Stimulated activated CD8-positive, alpha-beta memory T cell treated with anti-CD3 and anti-CD28 coated beads, Interleukin-7, amount 100 ng/mL, for 4 hours (primary cell): Measurements from ENCODE around the gene HOXD8.
A peak's percentile ranks its signal among the peaks of the same experiment; 100 is the strongest.

ENCODE experiments used
- DNase-seq, 2 donors: peaks; one replicate each; pipeline ENCODE4 v3.0.0-alpha.2; 2020; ENCODE audit warnings: low read depth in 2 of 2

The HOXD8 gene

DNA sequence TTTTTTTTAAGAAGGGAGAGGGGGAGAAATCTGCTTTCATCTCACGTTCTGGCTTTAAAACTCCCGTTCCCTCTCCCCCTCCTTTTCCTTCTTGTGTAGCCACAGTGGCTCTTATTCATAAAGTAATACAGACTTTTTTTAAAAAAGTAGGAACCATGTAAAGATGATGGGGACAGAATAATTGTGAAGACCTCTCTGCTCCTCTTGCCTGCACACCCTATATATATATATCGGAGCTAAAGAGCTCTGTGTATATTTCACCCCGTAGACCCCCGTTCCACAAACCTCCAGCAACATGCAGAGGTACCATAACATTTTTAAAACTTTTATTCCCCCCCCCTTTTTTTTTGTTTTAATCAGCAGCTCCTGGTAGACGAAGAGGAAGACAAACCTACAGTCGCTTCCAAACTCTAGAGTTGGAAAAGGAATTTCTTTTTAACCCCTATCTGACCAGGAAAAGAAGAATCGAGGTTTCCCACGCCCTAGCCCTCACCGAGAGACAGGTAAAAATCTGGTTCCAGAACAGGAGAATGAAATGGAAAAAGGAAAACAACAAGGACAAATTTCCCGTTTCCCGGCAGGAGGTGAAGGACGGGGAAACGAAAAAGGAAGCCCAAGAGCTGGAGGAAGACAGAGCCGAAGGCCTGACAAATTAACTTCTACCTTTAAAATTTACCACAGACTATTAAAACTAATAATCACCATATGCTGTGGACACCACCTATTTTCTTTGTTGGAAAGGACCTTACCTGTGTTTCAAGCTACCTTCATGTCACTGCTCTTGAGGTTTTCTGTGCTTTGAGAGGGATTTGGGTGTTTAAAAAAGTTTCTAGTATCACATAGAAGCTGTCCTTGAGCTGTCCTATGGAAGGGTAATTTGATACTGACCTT lies 1.7 kb downstream of the HOXD8 start:
- no peak for DNase-seq

DNA sequence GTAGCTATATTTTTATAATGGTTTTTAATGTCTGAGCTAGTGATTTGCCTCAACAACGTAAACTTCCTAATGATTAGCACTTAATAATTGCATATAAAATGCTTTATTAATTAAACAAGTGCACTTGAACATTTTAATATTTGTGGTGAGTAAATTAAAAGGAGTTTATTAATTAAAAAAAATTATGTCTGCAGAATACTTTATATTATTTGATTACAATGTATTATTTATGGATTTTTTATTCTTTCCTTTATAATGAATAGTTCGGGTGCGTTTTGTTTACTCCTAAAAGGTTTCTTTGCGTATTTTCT lies 2.3 kb downstream of the HOXD8 start:
- DNase-seq: no peak

DNA sequence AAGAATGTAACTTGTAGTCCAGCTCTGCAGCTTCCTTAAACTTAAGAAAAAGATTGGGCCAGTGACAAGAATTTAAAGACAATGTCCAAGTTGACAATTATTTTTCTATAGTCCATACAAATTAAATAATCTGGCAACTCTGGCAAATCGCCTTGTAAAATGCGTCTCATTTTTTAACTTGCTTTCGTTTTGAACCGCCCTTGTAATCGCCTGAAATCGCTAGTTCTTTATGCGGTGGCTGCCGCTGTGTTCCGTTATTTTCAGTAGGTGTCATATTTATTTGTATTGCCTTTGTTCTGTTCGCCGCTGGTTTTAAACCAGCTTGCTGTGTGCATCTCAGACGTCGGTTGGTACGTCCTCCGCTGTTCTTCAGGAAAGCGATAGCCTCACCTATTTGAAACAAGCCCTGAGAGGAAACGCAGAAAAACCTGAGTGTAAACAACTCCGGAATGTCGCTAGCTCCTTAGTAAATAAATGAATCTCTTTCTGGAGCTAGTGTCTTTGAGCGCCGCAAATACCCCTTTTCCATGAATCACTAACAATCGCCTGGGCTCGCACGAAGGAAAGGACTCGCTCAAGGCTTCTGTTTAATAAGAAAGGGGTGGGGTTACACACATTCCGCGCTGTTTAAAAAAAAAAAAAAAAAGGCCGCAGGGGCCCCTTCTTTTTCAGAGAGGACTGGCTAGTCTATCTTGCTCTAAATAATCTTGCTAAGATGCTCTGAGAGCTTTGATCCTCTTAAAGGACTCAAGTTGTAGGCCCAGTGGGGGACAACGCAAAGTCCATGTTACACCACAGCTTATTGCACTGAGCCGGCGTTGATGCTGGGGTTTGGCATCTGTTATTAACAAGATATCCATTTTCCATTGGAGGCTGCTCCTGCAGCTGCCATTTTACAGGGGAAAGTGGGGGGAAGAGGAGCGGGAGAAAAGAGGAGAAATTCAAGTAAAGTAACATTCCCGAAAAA lies 3.0 kb downstream of the HOXD8 start:
- no peak for DNase-seq

DNA sequence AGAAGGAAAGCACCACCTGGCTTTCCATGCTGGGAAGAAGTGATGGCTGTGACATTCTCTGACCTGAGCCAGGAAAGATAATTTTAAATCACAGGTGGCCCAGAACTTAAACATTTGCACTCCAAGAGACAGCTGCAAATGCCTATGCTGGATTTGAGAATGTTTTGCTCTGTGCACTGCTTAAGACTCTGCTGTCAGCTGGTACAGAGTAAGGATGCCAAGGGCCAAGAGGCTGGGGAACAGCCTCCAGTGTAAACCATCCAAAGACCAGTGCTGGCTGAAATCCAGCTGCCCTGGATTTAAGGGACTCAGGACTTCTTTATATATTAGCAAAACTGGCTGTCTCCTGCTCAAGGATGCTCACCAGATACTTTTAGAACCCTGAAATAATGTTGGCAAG lies 3.9 kb downstream of the HOXD8 start:
- no peak for DNase-seq

- no peak for DNase-seq
These were observed 4.5 kb downstream of the HOXD8 start for GRCh38 chr2:176134035-176134434.

GRCh38 chr2:176135035-176135440 lies 5.5 kb downstream of the HOXD8 start:
- DNase-seq: no peak

GRCh38 chr2:176136374-176137251 lies 7.1 kb downstream of the HOXD8 start:
- no peak for DNase-seq

GRCh38 chr2:176137252-176137580 lies 7.7 kb downstream of the HOXD8 start:
- no peak for DNase-seq

DNA sequence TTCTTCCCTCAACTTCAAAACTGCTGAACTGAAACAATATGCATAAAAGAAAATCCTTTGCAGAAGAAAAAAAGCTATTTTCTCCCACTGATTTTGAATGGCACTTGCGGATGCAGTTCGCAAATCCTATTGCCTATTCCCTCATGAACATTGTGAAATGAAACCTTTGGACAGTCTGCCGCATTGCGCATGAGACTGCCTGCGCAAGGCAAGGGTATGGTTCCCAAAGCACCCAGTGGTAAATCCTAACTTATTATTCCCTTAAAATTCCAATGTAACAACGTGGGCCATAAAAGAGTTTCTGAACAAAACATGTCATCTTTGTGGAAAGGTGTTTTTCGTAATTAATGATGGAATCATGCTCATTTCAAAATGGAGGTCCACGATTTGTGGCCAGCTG lies 8.4 kb downstream of the HOXD8 start:
- DNase-seq: no peak

DNA sequence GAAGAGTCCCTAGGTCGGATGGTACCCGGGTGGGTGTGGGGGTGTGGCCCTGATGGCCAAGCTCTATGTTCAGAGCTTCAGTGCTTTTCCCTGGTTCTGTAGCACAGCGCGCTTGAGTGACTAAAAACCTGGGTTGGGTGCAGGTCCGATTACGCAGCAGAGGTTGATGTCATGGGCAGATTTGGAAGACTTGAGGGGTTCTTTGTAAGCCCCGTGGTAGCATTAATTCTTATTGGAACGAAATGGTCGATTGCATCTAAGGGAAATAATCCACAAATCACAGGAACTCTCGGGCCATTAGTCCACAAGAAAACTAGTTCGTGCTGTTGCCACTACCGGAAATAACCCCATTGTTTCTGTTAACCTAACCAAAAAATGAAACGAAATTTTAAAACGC lies 9.0 kb downstream of the HOXD8 start:
- DNase-seq: no peak

DNA sequence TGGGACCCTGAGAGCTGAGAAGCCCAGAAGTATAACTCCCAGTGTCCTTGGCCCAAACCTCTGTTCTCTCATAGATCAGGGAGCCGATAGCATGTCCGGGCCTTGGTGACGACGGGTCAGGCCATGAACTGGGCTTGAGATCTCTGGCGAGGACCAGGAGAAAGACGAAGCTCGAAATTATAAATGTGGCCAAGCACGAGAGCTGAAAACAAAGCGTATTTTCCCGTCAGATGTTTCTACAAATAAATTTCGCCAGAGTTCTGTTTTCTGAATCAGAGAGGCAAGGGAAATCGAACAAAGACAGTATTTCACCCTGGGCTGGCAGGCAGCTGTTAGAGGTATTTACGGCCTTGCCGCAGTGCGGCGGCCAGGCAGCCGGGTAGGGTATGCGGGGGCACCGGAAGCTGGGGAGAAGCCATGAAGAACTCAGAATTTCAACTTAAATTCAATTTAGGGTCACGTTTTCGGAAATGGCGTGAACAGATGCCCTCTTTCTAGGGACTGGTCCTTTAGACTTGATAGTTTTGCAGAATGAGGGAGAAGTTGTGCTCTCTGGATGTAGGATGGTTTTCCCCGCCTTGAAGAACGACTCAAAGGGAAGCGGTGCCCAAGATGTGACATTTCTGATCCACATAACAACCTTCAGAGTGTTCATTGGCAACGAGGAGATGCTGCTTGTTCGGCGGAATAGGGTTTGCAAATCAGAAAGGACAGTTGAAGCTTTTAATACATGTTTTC lies 9.6 kb downstream of the HOXD8 start:
- DNase-seq: no peak

GRCh38 chr2:176139661-176140512 lies 10.4 kb downstream of the HOXD8 start:
- no peak for DNase-seq

DNA sequence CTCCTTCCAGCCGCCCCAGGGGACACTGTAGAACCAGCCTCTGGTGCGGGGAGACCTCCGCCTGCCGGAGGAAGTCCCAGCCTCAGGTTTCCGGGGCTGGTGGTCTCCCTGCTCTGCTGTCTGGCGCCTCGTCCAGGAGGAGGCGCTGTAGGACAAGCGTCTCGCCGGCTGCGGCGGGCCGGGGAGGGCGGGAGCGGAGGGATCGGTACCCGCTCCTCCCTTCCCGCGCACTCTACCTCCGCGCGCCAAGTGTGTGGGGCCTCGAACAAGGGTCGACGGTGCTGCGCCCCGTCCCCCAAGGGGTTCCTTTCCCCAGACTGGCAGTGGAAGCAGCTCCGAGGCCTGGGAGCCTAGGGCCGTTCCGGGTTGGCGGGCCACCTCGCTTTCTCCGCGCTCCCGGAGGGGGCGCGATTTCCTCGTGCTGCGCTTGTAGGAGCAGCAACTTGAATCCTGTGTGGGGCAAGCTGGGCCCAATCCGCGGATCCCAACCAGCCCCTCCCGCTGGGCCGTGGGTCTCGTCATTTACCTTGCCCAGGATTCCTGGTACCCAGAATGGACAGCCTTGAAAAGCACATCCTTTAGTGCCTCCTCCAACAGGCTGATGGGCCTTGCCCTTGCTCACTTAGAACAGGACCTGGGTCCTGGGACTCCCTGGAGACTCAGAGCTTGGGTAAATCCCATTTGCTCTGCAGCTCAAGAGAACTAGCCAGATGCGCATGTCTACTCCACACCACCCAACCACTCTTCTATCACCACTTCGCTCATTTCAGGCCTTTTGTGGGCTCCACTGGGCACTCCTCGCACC lies 11.2 kb downstream of the HOXD8 start:
- DNase-seq: peak; percentile 28 to 54

DNA sequence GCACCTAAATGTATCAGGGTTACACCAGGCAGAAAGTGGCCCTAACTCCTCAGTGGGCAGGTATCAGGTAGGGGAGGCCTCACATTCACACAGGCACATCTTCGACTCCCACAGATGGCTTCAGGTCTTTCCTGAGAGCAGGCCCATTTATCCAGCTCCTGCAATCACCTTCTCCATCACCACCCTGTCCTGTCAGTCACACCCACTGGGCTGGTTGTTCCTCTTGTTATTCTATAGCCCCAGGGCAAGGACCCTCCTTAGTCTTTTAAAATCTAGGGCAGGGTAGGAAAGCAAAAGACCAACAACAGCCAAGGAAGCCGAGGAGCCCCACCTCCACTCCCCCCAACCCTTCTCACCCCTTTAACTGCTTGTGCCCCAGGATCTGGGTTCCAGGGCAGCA lies 12.8 kb downstream of the HOXD8 start:
- no peak for DNase-seq

GRCh38 chr2:176145085-176145969 lies 15.8 kb downstream of the HOXD8 start:
- no peak for DNase-seq

DNA sequence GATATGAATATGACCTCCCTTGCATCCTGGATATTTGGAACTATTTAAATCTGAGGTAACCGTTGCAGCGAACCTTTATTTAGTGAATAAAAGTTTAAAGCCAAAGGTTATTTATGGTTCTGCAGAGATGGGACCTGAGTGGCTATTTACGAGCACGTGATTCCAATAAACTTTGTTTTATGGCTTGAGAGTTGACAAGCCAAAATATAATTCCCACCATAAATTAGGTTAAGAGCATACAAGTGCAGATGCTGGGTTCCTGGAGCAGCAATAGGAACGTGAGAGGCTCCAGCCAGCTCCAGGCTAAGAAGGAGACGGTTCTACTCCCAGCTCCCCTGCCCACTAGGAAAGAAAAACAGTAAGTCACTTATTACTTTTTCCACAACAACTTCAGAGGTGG lies 16.6 kb downstream of the HOXD8 start:
- DNase-seq: no peak

DNA sequence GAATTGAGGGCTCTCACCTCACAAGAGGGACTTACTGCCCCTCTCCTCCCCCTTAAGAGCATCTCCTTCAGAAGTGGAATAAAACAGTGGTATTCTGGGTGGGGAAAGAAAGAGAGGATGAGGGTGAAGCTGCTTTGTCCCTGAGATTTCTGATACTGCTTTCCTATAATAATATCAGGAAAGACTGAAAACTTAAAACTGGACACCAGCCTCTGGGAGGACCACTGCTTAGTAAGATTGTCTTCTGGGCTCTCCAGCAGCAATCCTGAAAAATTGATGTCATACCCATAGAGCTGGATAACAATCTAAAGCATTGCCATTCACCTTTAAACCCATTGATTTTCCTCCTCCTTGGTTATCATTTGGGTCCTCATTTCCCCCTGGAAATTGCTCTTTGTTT lies 17.1 kb downstream of the HOXD8 start:
- DNase-seq: no peak

DNA sequence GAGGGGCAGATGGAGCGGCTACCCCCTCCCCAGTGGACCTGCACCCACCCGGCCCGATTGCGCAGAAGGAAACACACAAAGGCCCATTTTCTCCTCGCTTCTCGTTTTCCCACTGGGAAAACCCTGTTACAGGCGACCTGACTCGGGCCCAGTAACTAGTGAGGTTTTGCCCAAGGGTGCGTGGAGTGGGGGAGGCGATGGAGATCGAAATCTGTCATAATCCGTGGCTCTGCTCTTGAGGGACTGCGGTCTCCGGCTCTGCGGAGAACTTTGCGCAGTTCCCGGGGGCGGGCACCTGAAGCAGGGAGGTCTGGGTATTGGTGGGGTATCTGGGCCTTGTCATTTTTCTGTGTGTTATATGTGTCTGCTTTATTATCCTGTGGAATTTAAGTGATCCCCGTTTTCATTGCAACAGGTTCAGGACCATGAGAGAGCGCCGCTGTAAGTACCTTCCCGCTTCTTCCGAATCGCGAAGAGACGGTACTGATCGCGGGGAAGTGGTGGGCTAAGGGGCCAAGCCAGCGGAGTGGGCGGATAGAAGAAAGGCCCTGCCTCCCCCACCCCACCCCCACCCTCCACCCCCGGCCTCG lies 17.8 kb downstream of the HOXD8 start:
- no peak for DNase-seq
